GM12865 (cell line): ENCODE data around the gene RANBP1.

Experiments
- DNase-seq: peaks from one replicate; pipeline ENCODE4 v3.0.0; 2010; ENCODE audit warnings: low read depth
- H3K4me3 ChIP-seq: 2 replicates; pipeline ENCODE4 v1.5.1; 2011; ENCODE audit warnings: mild to moderate bottlenecking, low read depth, low read length, control low read depth
- CTCF ChIP-seq: IDR thresholded peaks from 2 replicates; pipeline ENCODE4 v1.5.1; 2011; ENCODE audit warnings: low read length, control low read depth, low read depth, inconsistent platforms; ENCODE audit not compliant: insufficient read depth; ENCODE audit errors: missing control alignments

Gene RANBP1

GRCh38 chr22:20127869-20128618, 12.1 kb downstream of the RANBP1 start:
- no peak for DNase-seq
- no peak overlapping the region for H3K4me3 ChIP-seq

GRCh38 chr22:20128619-20128901, 12.7 kb downstream of the RANBP1 start:
- H3K4me3 ChIP-seq = no peak overlapping the region
- no peak for TF ChIP-seq CTCF
- no peak for DNase-seq

More at GRCh38 chr22:20127869-20128618, 12.1 kb downstream of the RANBP1 start:
- TF ChIP-seq CTCF = no peak

GRCh38 chr22:20128902-20129746, 13.2 kb downstream of the RANBP1 start:
- no peak overlapping the region for H3K4me3 ChIP-seq
- DNase-seq = peak; percentile 41
- peak; percentile 45 for TF ChIP-seq CTCF

GRCh38 chr22:20129747-20130014, 13.8 kb downstream of the RANBP1 start:
- no peak overlapping the region for H3K4me3 ChIP-seq
- no peak for DNase-seq
- no peak for TF ChIP-seq CTCF

GRCh38 chr22:20130319-20130718, 14.4 kb downstream of the RANBP1 start:
- no peak for TF ChIP-seq CTCF
- no peak overlapping the region for H3K4me3 ChIP-seq
- no peak for DNase-seq

GRCh38 chr22:20130731-20131596, 15.1 kb downstream of the RANBP1 start:
- DNase-seq = peak; percentile 85
- peak overlapping the region; percentile 85 for H3K4me3 ChIP-seq
- TF ChIP-seq CTCF = no peak

GRCh38 chr22:20131597-20131858, 15.6 kb downstream of the RANBP1 start, which contains the start of gene ZDHHC8:
Gene ZDHHC8, plus strand, starts transcription at chr22:20131804. Its CDS starts 144 bp downstream, at chr22:20131948.
- TF ChIP-seq CTCF = no peak
- peak within 1 kb of the TSS; percentile 85 for H3K4me3 ChIP-seq
- DNase-seq = peak; percentile 42
